ENCODE measurements around the gene PLSCR5.
A peak's percentile ranks its signal among the peaks of the same experiment; 100 is the strongest.

Gene PLSCR5

GRCh38 chr3:146605106-146605505, at the start of gene PLSCR5:
PLSCR5 (minus strand) TSS chr3:146605346; CDS start chr3:146605212, 134 bp downstream.
- intact Hi-C loops (cut with DNase I), result no loop called here
- no peak for DNase-seq

GRCh38 chr3:146653978-146654377, 48.8 kb upstream of the PLSCR5 start:
- DNase-seq, result no peak
- intact Hi-C loops (cut with DNase I), result no loop called here

GRCh38 chr3:146650691-146651442, 45.7 kb upstream of the PLSCR5 start:
- intact Hi-C loops (cut with DNase I), result no loop called here
- no peak for DNase-seq

GRCh38 chr3:146646261-146646660, 41.1 kb upstream of the PLSCR5 start:
- no peak for DNase-seq
- intact Hi-C loops (cut with DNase I), result no loop called here

GRCh38 chr3:146640955-146641867, 36.1 kb upstream of the PLSCR5 start:
- no peak for DNase-seq
- intact Hi-C loops (cut with DNase I), result loop anchor here (2.0 kb wide), 1 partner anchor 50 kb away; no protein-coding TSS in a partner anchor

- DNase-seq, result no peak
- intact Hi-C loops (cut with DNase I), result loop anchor here (2.0 kb wide), 1 partner anchor 50 kb away; no protein-coding TSS in a partner anchor
Measured at GRCh38 chr3:146640361-146640760, 35.2 kb upstream of the PLSCR5 start.

- DNase-seq, result no peak
- intact Hi-C loops (cut with DNase I), result no loop called here
Measured at GRCh38 chr3:146638718-146639117, 33.6 kb upstream of the PLSCR5 start.

GRCh38 chr3:146637871-146638270, 32.7 kb upstream of the PLSCR5 start:
- no peak for DNase-seq
- intact Hi-C loops (cut with DNase I), result no loop called here

GRCh38 chr3:146636881-146637280, 31.7 kb upstream of the PLSCR5 start:
- intact Hi-C loops (cut with DNase I), result no loop called here
- no peak for DNase-seq

GRCh38 chr3:146634346-146634745, 29.2 kb upstream of the PLSCR5 start:
- intact Hi-C loops (cut with DNase I), result no loop called here
- DNase-seq, result no peak

GRCh38 chr3:146628671-146629070, 23.5 kb upstream of the PLSCR5 start:
- intact Hi-C loops (cut with DNase I), result no loop called here

GRCh38 chr3:146626403-146627122, 21.4 kb upstream of the PLSCR5 start:
- intact Hi-C loops (cut with DNase I), result no loop called here
- DNase-seq, result no peak

More at GRCh38 chr3:146628671-146629070, 23.5 kb upstream of the PLSCR5 start:
- DNase-seq, result no peak

GRCh38 chr3:146625186-146625775, 20.1 kb upstream of the PLSCR5 start:
- intact Hi-C loops (cut with DNase I), result no loop called here
- DNase-seq, result no peak

GRCh38 chr3:146621723-146622122, 16.6 kb upstream of the PLSCR5 start:
- DNase-seq, result no peak
- intact Hi-C loops (cut with DNase I), result no loop called here

- intact Hi-C loops (cut with DNase I), result no loop called here
- no peak for DNase-seq
Measured at GRCh38 chr3:146612015-146612414, 6.9 kb upstream of the PLSCR5 start.

GRCh38 chr3:146611096-146611495, 6.0 kb upstream of the PLSCR5 start:
- intact Hi-C loops (cut with DNase I), result no loop called here

GRCh38 chr3:146598535-146598934, 6.6 kb downstream of the PLSCR5 start:
- intact Hi-C loops (cut with DNase I), result no loop called here
- DNase-seq, result no peak

More at GRCh38 chr3:146611096-146611495, 6.0 kb upstream of the PLSCR5 start:
- no peak for DNase-seq

- intact Hi-C loops (cut with DNase I), result no loop called here
- peak in 1 of 10 donors; percentile 68 for DNase-seq
Measured at GRCh38 chr3:146594843-146595482, 10.2 kb downstream of the PLSCR5 start.

- DNase-seq, result no peak
- intact Hi-C loops (cut with DNase I), result no loop called here
Measured at GRCh38 chr3:146593776-146594175, 11.4 kb downstream of the PLSCR5 start.

- DNase-seq, result no peak
- intact Hi-C loops (cut with DNase I), result loop anchor here (2.0 kb wide), 1 partner anchor 50 kb away; no protein-coding TSS in a partner anchor
Measured at GRCh38 chr3:146590521-146590920, 14.6 kb downstream of the PLSCR5 start.
